ENCODE measurements around the gene ITGB2.

Gene ITGB2

GRCh38 chr21:44890338-44890931, 30.3 kb downstream of the ITGB2 start:
- no peak for TF ChIP-seq CTCF (IDR thresholded peaks at IDR 0.05; ENCODE audit: control insufficient read depth, insufficient read depth, low read depth, low read length, missing control alignments)
- no peak overlapping the region for H3K4me3 ChIP-seq (ENCODE audit: control insufficient read depth, low read depth, low read length)

GRCh38 chr21:44889625-44890337, 30.9 kb downstream of the ITGB2 start:
- no peak for DNase-seq (ENCODE audit: low read depth)
- no peak overlapping the region for H3K4me3 ChIP-seq (ENCODE audit: control insufficient read depth, low read depth, low read length)
- TF ChIP-seq CTCF (IDR thresholded peaks at IDR 0.05; ENCODE audit: control insufficient read depth, insufficient read depth, low read depth, low read length, missing control alignments), result no peak

More at GRCh38 chr21:44890338-44890931, 30.3 kb downstream of the ITGB2 start:
- no peak for DNase-seq (ENCODE audit: low read depth)

GRCh38 chr21:44888581-44889550, 31.8 kb downstream of the ITGB2 start:
- TF ChIP-seq CTCF (IDR thresholded peaks at IDR 0.05; ENCODE audit: control insufficient read depth, insufficient read depth, low read depth, low read length, missing control alignments), result no peak
- no peak for DNase-seq (ENCODE audit: low read depth)
- H3K4me3 ChIP-seq (ENCODE audit: control insufficient read depth, low read depth, low read length), result no peak overlapping the region

- no peak for TF ChIP-seq CTCF (IDR thresholded peaks at IDR 0.05; ENCODE audit: control insufficient read depth, insufficient read depth, low read depth, low read length, missing control alignments)
- no peak for DNase-seq (ENCODE audit: low read depth)
- no peak overlapping the region for H3K4me3 ChIP-seq (ENCODE audit: control insufficient read depth, low read depth, low read length)
Observed at GRCh38 chr21:44887807-44888580, 32.7 kb downstream of the ITGB2 start.

- no peak overlapping the region for H3K4me3 ChIP-seq (ENCODE audit: control insufficient read depth, low read depth, low read length)
- no peak for DNase-seq (ENCODE audit: low read depth)
- TF ChIP-seq CTCF (IDR thresholded peaks at IDR 0.05; ENCODE audit: control insufficient read depth, insufficient read depth, low read depth, low read length, missing control alignments), result no peak
Observed at GRCh38 chr21:44887126-44887806, 33.4 kb downstream of the ITGB2 start.
